Mesenchymal stem cell (in vitro differentiated cells and primary cell): ENCODE data around the gene NHERF1.

Experiments
- DNase-seq: peaks from one replicate; pipeline ENCODE4 v3.0.0-alpha.2; 2013
- H2AFZ ChIP-seq: one replicate; pipeline ENCODE4 v1.6.1; 2013; ENCODE audit warnings: low read depth, mild to moderate bottlenecking, control low read depth, inconsistent platforms, low read length, moderate library complexity
- H2AK5ac ChIP-seq: 2 replicates; pipeline ENCODE4 v1.6.1; 2013; ENCODE audit warnings: low read length, moderate library complexity, mild to moderate bottlenecking, inconsistent platforms; ENCODE audit not compliant: severe bottlenecking
- H2BK120ac ChIP-seq: one replicate; pipeline ENCODE4 v1.6.1; 2013; ENCODE audit warnings: low read depth, mild to moderate bottlenecking, inconsistent platforms, low read length, moderate library complexity
- H2BK12ac ChIP-seq, 2 experiments: one replicate each; pipeline ENCODE4 v1.6.1; 2013; ENCODE audit warnings: inconsistent platforms in 2 of 2, low read length in 2 of 2, mild to moderate bottlenecking in 2 of 2, moderate library complexity in 2 of 2, control low read depth in 1 of 2
- H2BK15ac ChIP-seq: one replicate; pipeline ENCODE4 v1.6.1; 2013; ENCODE audit warnings: mild to moderate bottlenecking, low read depth, inconsistent platforms; ENCODE audit not compliant: poor library complexity, severe bottlenecking
- H2BK5ac ChIP-seq: 2 replicates; pipeline ENCODE4 v1.6.1; 2013; ENCODE audit warnings: low read depth, mild to moderate bottlenecking, low read length, control low read depth, inconsistent platforms; ENCODE audit not compliant: poor library complexity, severe bottlenecking
- H3K14ac ChIP-seq, 2 experiments: one replicate each; pipeline ENCODE4 v1.6.1; 2013; ENCODE audit warnings: inconsistent platforms in 2 of 2, low read length in 2 of 2, control low read depth in 1 of 2, mild to moderate bottlenecking in 1 of 2, moderate library complexity in 1 of 2
- H3K18ac ChIP-seq, 2 experiments: one replicate each; pipeline ENCODE4 v1.6.1; 2013; ENCODE audit warnings: inconsistent platforms in 2 of 2, low read length in 2 of 2, control low read depth in 1 of 2, low read depth in 1 of 2, mild to moderate bottlenecking in 1 of 2
- H3K23ac ChIP-seq, 2 experiments: one replicate each; pipeline ENCODE4 v1.6.1; 2013; ENCODE audit warnings: inconsistent platforms in 2 of 2, low read length in 2 of 2, mild to moderate bottlenecking in 2 of 2, moderate library complexity in 2 of 2, control low read depth in 1 of 2
- H3K27ac ChIP-seq: 2 replicates; pipeline ENCODE4 v1.5.1; 2013; ENCODE audit warnings: mild to moderate bottlenecking, moderate library complexity, low read length, control low read depth, inconsistent platforms; ENCODE audit not compliant: poor library complexity, severe bottlenecking
- H3K27me3 ChIP-seq, 2 experiments: 2 replicates each; pipeline versions ENCODE4 v1.6.1 to v1.7.0; 2013; ENCODE audit warnings: low read length in 2 of 2, mild to moderate bottlenecking in 2 of 2, moderate library complexity in 2 of 2, control low read depth in 1 of 2, inconsistent platforms in 1 of 2; ENCODE audit not compliant: control insufficient read depth in 1 of 2, insufficient read depth in 1 of 2
- H3K36me3 ChIP-seq, 2 experiments: 2 replicates each; pipeline versions ENCODE4 v1.6.1 to v1.7.0; 2013; ENCODE audit warnings: low read length in 2 of 2, control low read depth in 1 of 2, inconsistent platforms in 1 of 2, low read depth in 1 of 2, mild to moderate bottlenecking in 1 of 2; ENCODE audit not compliant: insufficient read depth in 2 of 2, control insufficient read depth in 1 of 2
- H3K4ac ChIP-seq, 2 experiments: one replicate each; pipeline ENCODE4 v1.6.1; 2013; ENCODE audit warnings: inconsistent platforms in 2 of 2, low read length in 2 of 2, mild to moderate bottlenecking in 2 of 2, moderate library complexity in 2 of 2, control low read depth in 1 of 2, low read depth in 1 of 2
- H3K4me1 ChIP-seq: 2 replicates; pipeline ENCODE4 v1.6.1; 2013; ENCODE audit warnings: low read depth, low read length, control low read depth; ENCODE audit not compliant: control insufficient read depth, insufficient read depth
- H3K4me2 ChIP-seq: 2 replicates; pipeline ENCODE4 v1.6.1; 2013; ENCODE audit warnings: low read length, mild to moderate bottlenecking, inconsistent platforms; ENCODE audit not compliant: poor library complexity, severe bottlenecking
- H3K4me3 ChIP-seq, 2 experiments: 2 replicates each; pipeline versions ENCODE4 v1.5.1 to v1.7.0; 2013; ENCODE audit warnings: low read length in 2 of 2, mild to moderate bottlenecking in 2 of 2, control low read depth in 1 of 2, low read depth in 1 of 2; ENCODE audit not compliant: insufficient read depth in 1 of 2
- H3K79me1 ChIP-seq: replicated peaks from 2 replicates; pipeline ENCODE4 v1.6.1; 2013; ENCODE audit warnings: mild to moderate bottlenecking, control low read depth, low read length, inconsistent platforms; ENCODE audit not compliant: poor library complexity, severe bottlenecking
- H3K9ac ChIP-seq: 2 replicates; pipeline ENCODE4 v1.7.0; 2013; ENCODE audit warnings: mild to moderate bottlenecking, low read length, moderate library complexity
- H3K9me3 ChIP-seq: 2 replicates; pipeline ENCODE4 v1.7.0; 2013; ENCODE audit warnings: mild to moderate bottlenecking, low read length; ENCODE audit not compliant: control insufficient read depth
- H4K8ac ChIP-seq: one replicate; pipeline ENCODE4 v1.6.1; 2013; ENCODE audit warnings: inconsistent platforms, mild to moderate bottlenecking, low read length, moderate library complexity
- H4K91ac ChIP-seq: one replicate; pipeline ENCODE4 v1.6.1; 2013; ENCODE audit warnings: mild to moderate bottlenecking, low read length, inconsistent platforms
- WGBS: methylation state at CpG from one replicate; pipeline ENCODE4 v1.1.7; 2013; ENCODE audit warnings: mixed read lengths; 5-methylcytosine and 5-hydroxymethylcytosine counted together

Gene NHERF1

GRCh38 chr17:74713171-74713755, 35.2 kb upstream of the NHERF1 start:
- H3K27me3 ChIP-seq: peaks cover 30 to 56% of the 10 kb centered on the region in 2 experiments
- no peak overlapping the region for H2BK15ac ChIP-seq
- H2BK5ac ChIP-seq: no peak overlapping the region
- no peak overlapping the region for H4K8ac ChIP-seq
- H3K4ac ChIP-seq: no peak overlapping the region
- no peak overlapping the region for H2BK12ac ChIP-seq
- H3K79me1 ChIP-seq: no peaks in the 10 kb centered on the region
- H3K9me3 ChIP-seq: no peaks in the 10 kb centered on the region
- no peak overlapping the region for H3K4me2 ChIP-seq
- H3K14ac ChIP-seq: no peak overlapping the region
- H3K18ac ChIP-seq: no peak overlapping the region
- no peak overlapping the region for H2AFZ ChIP-seq
- WGBS: 70% methylated on average over 7 of the region's 12 CpGs
- no peak overlapping the region for H3K23ac ChIP-seq
- no peak overlapping the region for H3K4me3 ChIP-seq
- H3K4me1 ChIP-seq: no peaks in the 10 kb centered on the region
- no peak for DNase-seq
- H2BK120ac ChIP-seq: no peak overlapping the region
- no peak overlapping the region for H3K9ac ChIP-seq
- no peak overlapping the region for H3K27ac ChIP-seq
- H3K36me3 ChIP-seq: no peaks in the 10 kb centered on the region
- no peak overlapping the region for H2AK5ac ChIP-seq
- H4K91ac ChIP-seq: no peak overlapping the region

- H3K27ac ChIP-seq: no peak overlapping the region
- no peaks in the 10 kb centered on the region for H3K4me1 ChIP-seq
- H3K4ac ChIP-seq: no peak overlapping the region
- no peak overlapping the region for H4K91ac ChIP-seq
- no peak overlapping the region for H3K23ac ChIP-seq
- H4K8ac ChIP-seq: no peak overlapping the region
- no peak overlapping the region for H2BK12ac ChIP-seq
- no peak for DNase-seq
- H2AFZ ChIP-seq: no peak overlapping the region
- no peaks in the 10 kb centered on the region for H3K9me3 ChIP-seq
- no peak overlapping the region for H2BK5ac ChIP-seq
- no peak overlapping the region for H3K18ac ChIP-seq
- H3K27me3 ChIP-seq: peaks cover 34 to 56% of the 10 kb centered on the region in 2 experiments
- no peak overlapping the region for H2BK15ac ChIP-seq
- WGBS: 49% methylated on average over 4 of the region's 4 CpGs
- no peaks in the 10 kb centered on the region for H3K79me1 ChIP-seq
- H3K14ac ChIP-seq: no peak overlapping the region
- H2AK5ac ChIP-seq: no peak overlapping the region
- no peak overlapping the region for H3K4me2 ChIP-seq
- H2BK120ac ChIP-seq: no peak overlapping the region
- H3K36me3 ChIP-seq: no peaks in the 10 kb centered on the region
- H3K4me3 ChIP-seq: no peak overlapping the region
- H3K9ac ChIP-seq: no peak overlapping the region
Measured at GRCh38 chr17:74715144-74715543, 33.3 kb upstream of the NHERF1 start.

- Histone ChIP-seq H4K91ac (no peak overlapping the region), H2AFZ (no peak overlapping the region), H2BK5ac (no peak overlapping the region), H2BK120ac (no peak overlapping the region), H3K9ac (no peak overlapping the region), H3K4me1 (no peaks in the 10 kb centered on the region), H2BK15ac (no peak overlapping the region), H3K14ac (no peak overlapping the region), H2BK12ac (no peak overlapping the region), H4K8ac (no peak overlapping the region), H3K36me3 (no peaks in the 10 kb centered on the region), H3K23ac (no peak overlapping the region), H3K27me3 (peaks cover 21 to 45% of the 10 kb centered on the region in 2 experiments), H3K4me3 (no peak overlapping the region), H3K27ac (no peak overlapping the region), H3K4me2 (no peak overlapping the region), H3K4ac (no peak overlapping the region), H2AK5ac (no peak overlapping the region), H3K9me3 (peaks cover 4% of the 10 kb centered on the region), H3K18ac (no peak overlapping the region), H3K79me1 (no peaks in the 10 kb centered on the region)
- WGBS: 89% methylated on average over 4 of the region's 4 CpGs
- no peak for DNase-seq
Measured at GRCh38 chr17:74720506-74720905, 27.9 kb upstream of the NHERF1 start.

- Histone ChIP-seq H3K23ac (no peak overlapping the region), H3K4me3 (no peak overlapping the region), H2AFZ (no peak overlapping the region), H4K91ac (no peak overlapping the region), H3K9ac (no peak overlapping the region), H3K14ac (no peak overlapping the region), H3K27ac (no peak overlapping the region), H2BK15ac (no peak overlapping the region), H3K36me3 (no peaks in the 10 kb centered on the region), H3K18ac (no peak overlapping the region), H3K79me1 (no peaks in the 10 kb centered on the region), H3K4me2 (no peak overlapping the region), H2AK5ac (no peak overlapping the region), H2BK5ac (no peak overlapping the region), H3K9me3 (peaks cover 4% of the 10 kb centered on the region), H3K4ac (no peak overlapping the region), H3K4me1 (no peaks in the 10 kb centered on the region), H2BK12ac (no peak overlapping the region), H2BK120ac (no peak overlapping the region), H3K27me3 (peaks cover 25 to 38% of the 10 kb centered on the region in 2 experiments), H4K8ac (no peak overlapping the region)
- DNase-seq: no peak
- WGBS: 67% methylated on average over 4 of the region's 4 CpGs
Measured at GRCh38 chr17:74722782-74723181, 25.6 kb upstream of the NHERF1 start.
